ENCODE results near the gene ZFYVE26. TPM values are rescaled to one million over a fixed set of nuclear protein-coding genes. Genes with fewer than 3 reads are reported as not detected.
"Not testable (repeated sequence)": the region's sequence is repeated elsewhere in the genome, so short reads cannot be mapped to it uniquely, and the experiment has no call there.

Gene ZFYVE26
- polyA plus RNA-seq, 6 donors from 2014 or later = 0.09 to 6.2 (median 2.7) TPM

DNA sequence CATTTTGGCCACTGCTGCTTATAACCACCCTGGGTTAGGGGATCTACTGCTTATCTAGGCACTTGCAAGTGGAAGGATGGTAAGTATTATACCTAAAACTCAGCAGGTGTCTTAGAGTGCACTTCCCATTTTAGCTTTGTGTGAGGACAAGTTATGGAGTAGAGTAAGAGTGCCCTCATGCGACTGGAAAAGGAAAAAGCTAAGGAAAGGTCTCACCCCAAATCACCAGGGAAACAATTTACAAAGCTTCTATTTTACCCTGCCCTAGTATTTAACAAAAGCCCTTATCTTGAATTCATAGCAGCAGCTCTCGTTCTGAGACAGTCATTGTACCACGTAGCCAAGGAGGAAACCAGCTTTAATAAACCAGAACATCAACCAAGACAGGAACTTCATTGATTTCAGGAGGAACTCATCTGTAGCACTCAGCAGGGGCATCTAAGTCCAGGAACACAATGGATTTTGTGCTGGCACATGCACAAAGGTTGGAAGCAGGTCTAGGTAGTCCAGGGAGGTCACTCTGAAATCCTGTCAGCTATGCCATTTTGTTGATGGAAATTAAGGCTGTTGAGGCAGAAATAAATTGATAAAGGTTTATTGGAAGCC, 111.8 kb downstream of the ZFYVE26 start:
- H3K36me3 Mint-ChIP-seq = no peaks in the 10 kb centered on the region
- H3K9me3 Mint-ChIP-seq = peaks cover 0 to 18% (median 6%) of the 10 kb centered on the region in 7 donors
- ATAC-seq (ENCODE audit: low read depth in 2 of 2) (peak; percentile 82 to 87), DNase-seq (peak; percentile 53)
- peak overlapping the region in 1 of 6 donors; percentile 3 for H3K27ac Mint-ChIP-seq
- H3K4me3 Mint-ChIP-seq = no peak overlapping the region
- H3K4me1 Mint-ChIP-seq = peaks cover 0 to 6% (median 5%) of the 10 kb centered on the region in 3 donors
- no peaks in the 10 kb centered on the region for H3K27me3 Mint-ChIP-seq

DNA sequence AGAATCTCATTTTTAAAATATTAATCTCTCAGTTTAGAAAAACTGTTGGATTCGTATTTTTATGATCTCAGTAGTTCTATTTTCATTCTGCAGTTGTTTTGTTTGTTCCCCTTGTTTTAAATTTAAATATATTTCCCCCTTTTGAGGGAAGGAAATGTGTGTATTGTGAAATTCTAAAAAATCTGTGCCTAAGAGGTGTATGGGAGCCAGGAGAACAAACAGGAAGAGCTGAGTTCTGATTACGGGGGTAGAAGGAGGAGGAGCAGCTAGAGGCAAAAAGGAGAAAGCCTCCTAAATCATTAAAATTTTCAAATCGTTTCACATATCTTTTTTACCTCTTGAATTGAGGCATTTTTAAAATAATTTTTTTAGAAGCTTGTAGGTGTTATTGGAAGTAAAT, 112.4 kb downstream of the ZFYVE26 start:
- Mint-ChIP-seq H3K27ac (peak overlapping the region in 1 of 6 donors; percentile 3), H3K9me3 (peaks cover 0 to 12% (median 3%) of the 10 kb centered on the region in 7 donors), H3K36me3 (no peaks in the 10 kb centered on the region), H3K4me3 (no peak overlapping the region), H3K4me1 (peaks cover 0 to 6% (median 5%) of the 10 kb centered on the region in 3 donors), H3K27me3 (no peaks in the 10 kb centered on the region)
- no peak for DNase-seq
- no peak for ATAC-seq (ENCODE audit: low read depth in 2 of 2)

DNA sequence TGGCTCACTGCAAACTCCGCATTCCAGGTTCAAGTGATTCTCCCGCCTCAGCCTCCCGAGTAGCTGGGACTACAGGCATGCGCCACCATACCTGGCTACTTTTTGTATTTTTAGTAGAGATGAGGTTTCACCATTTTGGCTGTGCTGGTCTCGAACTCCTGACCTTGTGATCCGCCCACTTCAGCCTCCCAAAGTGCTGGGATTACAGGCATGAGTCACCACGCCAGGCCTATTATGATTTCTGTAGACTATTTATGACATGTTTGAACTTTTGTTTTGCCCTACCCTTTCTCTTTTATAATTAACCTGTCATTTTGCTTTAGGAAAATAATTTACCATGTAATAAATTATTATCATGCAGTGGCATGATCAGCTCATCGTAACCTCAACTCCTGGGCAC, 114.9 kb downstream of the ZFYVE26 start, which contains the start of gene RDH12:
TSS of gene RDH12 (plus strand) at position 395 of the 400 bp plus-strand sequence. CDS start 20,757 bp downstream, outside the sequence.
- not testable (repeated sequence) for H3K9me3 Mint-ChIP-seq; ATAC-seq (ENCODE audit: low read depth in 2 of 2); DNase-seq; H3K27me3 Mint-ChIP-seq; H3K4me1 Mint-ChIP-seq; H3K4me3 Mint-ChIP-seq; H3K36me3 Mint-ChIP-seq
- peak within 1 kb of the TSS in 1 of 6 donors; percentile 78 for H3K27ac Mint-ChIP-seq

DNA sequence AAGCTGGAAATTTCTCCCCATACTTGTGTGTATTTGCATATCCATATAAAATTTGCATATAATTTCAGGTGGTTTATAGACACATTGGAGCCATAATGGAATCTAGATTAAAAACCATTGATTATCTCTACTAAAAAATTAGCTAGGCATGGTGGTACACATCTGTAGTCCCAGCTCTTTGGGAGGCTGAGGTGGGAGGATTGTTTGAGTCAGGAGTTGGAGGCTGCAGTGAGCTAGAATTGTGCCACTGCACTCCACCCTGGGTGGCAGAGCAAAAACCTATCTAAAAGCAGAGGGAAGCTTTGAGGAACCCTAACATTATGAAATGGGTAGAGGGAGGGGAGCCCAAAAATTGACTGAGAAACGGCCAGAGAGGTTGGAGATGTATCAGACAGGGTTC, 118.2 kb downstream of the ZFYVE26 start:
- H3K36me3 Mint-ChIP-seq = no peaks in the 10 kb centered on the region
- ATAC-seq (ENCODE audit: low read depth in 2 of 2) = no peak
- H3K27ac Mint-ChIP-seq = no peak overlapping the region
- peaks cover 9 to 25% (median 14%) of the 10 kb centered on the region in 3 donors for H3K4me1 Mint-ChIP-seq
- no peak for DNase-seq
- H3K4me3 Mint-ChIP-seq = peak overlapping the region in 1 of 8 donors; percentile 12
- H3K9me3 Mint-ChIP-seq = no peaks in the 10 kb centered on the region
- H3K27me3 Mint-ChIP-seq = no peaks in the 10 kb centered on the region

DNA sequence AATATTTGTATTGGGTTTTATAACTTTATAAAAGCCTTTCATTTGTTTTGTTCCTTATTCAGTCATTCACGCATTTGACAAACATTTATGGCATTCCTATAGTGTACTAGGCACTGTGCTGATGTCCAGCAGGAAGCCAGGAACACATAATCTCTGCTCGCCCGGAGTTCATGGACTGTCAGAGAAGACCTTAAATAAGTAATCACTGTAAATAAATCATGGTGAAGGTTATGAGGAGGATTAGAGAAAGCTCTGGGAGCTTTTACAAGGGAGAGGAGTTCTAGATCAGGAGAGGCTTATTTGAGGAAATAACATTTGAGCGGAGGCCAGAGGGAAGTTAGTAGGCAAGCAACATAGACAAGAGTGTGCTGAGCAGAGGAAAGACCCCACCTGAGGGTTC, 119.4 kb downstream of the ZFYVE26 start:
- no peaks in the 10 kb centered on the region for H3K9me3 Mint-ChIP-seq
- peak overlapping the region in 1 of 8 donors; percentile 91 for H3K4me3 Mint-ChIP-seq
- H3K36me3 Mint-ChIP-seq = peaks cover 0 to 4% of the 10 kb centered on the region in 2 donors
- ATAC-seq (ENCODE audit: low read depth in 2 of 2) (no peak), DNase-seq (no peak)
- H3K27me3 Mint-ChIP-seq = no peaks in the 10 kb centered on the region
- H3K4me1 Mint-ChIP-seq = peaks cover 9 to 25% (median 14%) of the 10 kb centered on the region in 3 donors
- no peak overlapping the region for H3K27ac Mint-ChIP-seq

Other genes with a start within 250 kb of the ZFYVE26 start
- gene PIGH, start 216.3 kb downstream of the ZFYVE26 start, polyA plus RNA-seq (ENCODE audit: low read depth in 6 of 6) = 10 to 100 TPM; 26.2 to 48.4 (median 38.6) TPM
- 1 to 10 TPM in 3 of 6 donors, under 1 TPM in 2, not detected in 1; 0.70 to 1.4 (median 1.1) TPM for gene ARG2, start 196.7 kb downstream of the ZFYVE26 start, polyA plus RNA-seq (ENCODE audit: low read depth in 6 of 6)
- gene VTI1B, start 142.0 kb downstream of the ZFYVE26 start, polyA plus RNA-seq (ENCODE audit: low read depth in 6 of 6) = 10 to 100 TPM; 55.8 to 84.7 (median 61.4) TPM
- gene RDH11, start 120.8 kb downstream of the ZFYVE26 start, polyA plus RNA-seq (ENCODE audit: low read depth in 6 of 6) = 100 to 1,000 TPM in 1 of 6 donors, 10 to 100 TPM in 5; 47.2 to 107 (median 56.9) TPM
- gene RDH12, start 114.7 kb downstream of the ZFYVE26 start, polyA plus RNA-seq (ENCODE audit: low read depth in 6 of 6) = not detected
- 10 to 100 TPM; 27.4 to 37.2 (median 31.8) TPM for gene RAD51B, start 3.2 kb upstream of the ZFYVE26 start, polyA plus RNA-seq (ENCODE audit: low read depth in 6 of 6)

All from naive B cell (primary cell).